SIG-M5 treated with dmso at 0.1 percent for 504 hours (cell line): ENCODE measurements around the gene PNMT.
A peak's percentile ranks its signal among the peaks of the same experiment; 100 is the strongest.

ENCODE experiments used
- DNase-seq: peaks from one replicate; lab custom pipeline; 2025; ENCODE audit not compliant: unreplicated experiment; lab: John Stamatoyannopoulos, UW

Gene PNMT, protein sequence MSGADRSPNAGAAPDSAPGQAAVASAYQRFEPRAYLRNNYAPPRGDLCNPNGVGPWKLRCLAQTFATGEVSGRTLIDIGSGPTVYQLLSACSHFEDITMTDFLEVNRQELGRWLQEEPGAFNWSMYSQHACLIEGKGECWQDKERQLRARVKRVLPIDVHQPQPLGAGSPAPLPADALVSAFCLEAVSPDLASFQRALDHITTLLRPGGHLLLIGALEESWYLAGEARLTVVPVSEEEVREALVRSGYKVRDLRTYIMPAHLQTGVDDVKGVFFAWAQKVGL

GRCh38 chr17:39667945-39668924, at the start of gene PNMT:
TSS of gene PNMT (plus strand) at chr17:39668453. CDS start at chr17:39668476, 23 bp downstream.
- no peak for DNase-seq

DNA sequence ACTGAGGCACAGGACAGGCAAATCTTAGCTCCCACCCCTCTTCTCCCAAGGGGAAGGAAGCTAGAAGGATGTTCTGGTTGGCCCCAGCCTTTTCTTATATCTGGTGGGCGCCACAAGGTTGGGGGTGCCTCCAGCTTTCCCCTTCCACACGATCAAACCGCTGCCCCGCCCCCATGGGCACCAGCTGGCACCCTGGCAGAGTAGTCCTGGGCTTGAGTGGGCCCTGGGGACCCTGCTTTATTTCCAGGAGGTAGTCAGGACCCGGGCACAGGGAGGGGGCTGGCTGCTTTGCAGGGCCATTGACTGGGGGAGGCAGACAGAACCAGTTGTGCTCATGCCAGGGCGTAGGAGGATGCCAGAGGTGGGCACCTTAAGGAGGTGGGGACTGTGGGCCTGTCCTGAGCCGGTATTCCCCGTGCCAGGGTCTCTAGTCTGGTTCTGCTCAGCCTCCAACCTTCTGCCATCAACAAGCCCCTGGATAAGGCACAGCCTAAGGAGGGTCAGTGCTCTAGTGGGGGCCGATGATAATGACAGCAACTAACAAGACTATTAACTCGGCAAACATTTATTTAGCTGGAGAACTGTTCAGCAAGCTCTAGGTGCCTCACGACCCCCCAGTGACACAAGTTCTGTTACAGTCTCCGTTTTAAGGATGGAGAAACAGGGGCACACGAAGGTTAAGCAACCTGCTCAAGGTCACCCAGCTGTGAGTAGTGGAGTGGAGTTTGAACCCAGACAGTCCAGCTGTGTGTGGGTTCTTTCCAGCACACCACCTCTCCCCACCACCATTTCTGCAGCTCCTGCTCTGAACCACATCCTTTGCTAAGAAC, 49.1 kb upstream of the PNMT start:
- no peak for DNase-seq

GRCh38 chr17:39619786-39620101, 48.5 kb upstream of the PNMT start:
- DNase-seq: no peak

GRCh38 chr17:39621523-39622379, 46.5 kb upstream of the PNMT start:
- peak; percentile 84 for DNase-seq

DNA sequence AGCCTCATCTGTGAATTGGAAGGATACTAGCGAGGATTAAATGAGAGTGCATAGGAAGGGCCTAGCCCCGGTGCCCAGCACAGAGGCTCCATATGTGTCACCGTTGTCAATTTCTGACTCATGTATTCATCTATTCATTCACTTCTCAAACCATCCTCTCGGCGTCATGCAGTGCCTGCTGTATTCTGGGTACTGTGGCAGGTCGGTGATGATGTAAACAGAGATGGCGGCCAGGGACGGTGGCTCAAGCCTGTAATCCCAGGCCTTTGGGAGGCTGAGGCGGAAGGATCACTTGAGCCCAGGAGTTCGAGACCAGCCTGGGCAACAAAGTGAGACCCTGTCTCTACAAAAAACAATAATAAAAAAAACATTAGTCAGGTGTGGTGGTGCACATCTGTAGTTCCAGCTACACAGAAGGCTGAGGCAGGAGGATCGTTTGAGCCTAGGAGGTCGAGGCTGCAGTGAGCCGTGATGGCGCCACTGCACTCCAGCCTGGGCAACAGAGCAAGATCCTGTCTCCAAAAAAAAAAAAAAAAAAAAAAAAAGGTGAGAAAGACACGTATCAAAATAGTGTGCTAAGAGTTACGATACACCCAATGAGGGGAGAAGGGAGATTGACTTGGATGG, 45.8 kb upstream of the PNMT start:
- DNase-seq: peak; percentile 51

GRCh38 chr17:39623356-39623950, 44.8 kb upstream of the PNMT start:
- DNase-seq: peak; percentile 68

GRCh38 chr17:39624313-39624712, 43.9 kb upstream of the PNMT start:
- no peak for DNase-seq

GRCh38 chr17:39625198-39625785, 43.0 kb upstream of the PNMT start:
- DNase-seq: no peak

GRCh38 chr17:39626171-39627046, 41.8 kb upstream of the PNMT start, which contains the start of gene PPP1R1B:
TSS of gene PPP1R1B (plus strand) at chr17:39626952. CDS start at chr17:39627393, 441 bp downstream.
- no peak for DNase-seq

- no peak for DNase-seq
These were observed 41.1 kb upstream of the PNMT start for GRCh38 chr17:39627047-39627711.

GRCh38 chr17:39627712-39628516, 40.3 kb upstream of the PNMT start:
- DNase-seq: no peak

- no peak for DNase-seq
These were observed 39.4 kb upstream of the PNMT start for GRCh38 chr17:39628655-39629493.

- DNase-seq: no peak
These were observed 38.8 kb upstream of the PNMT start for GRCh38 chr17:39629494-39629880.

- DNase-seq: peak; percentile 86
These were observed 38.4 kb upstream of the PNMT start for GRCh38 chr17:39629898-39630297.

- DNase-seq: no peak
These were observed 36.9 kb upstream of the PNMT start for GRCh38 chr17:39631403-39631802.
